Neural cell (in vitro differentiated cells): ENCODE results near the gene TMEM175. TPM values are rescaled to one million over a fixed set of nuclear protein-coding genes. Genes with fewer than 3 reads are reported as not detected.

Experiments used
- H2AFZ ChIP-seq: fragments of 200-600, 300-800 bp; sonication (generic), shearing (Covaris generic); 2 replicates; pipeline ENCODE4 v1.6.0; 2014; ENCODE audit warnings: low read depth, mild to moderate bottlenecking, antibody characterized with exemption, low read length, moderate library complexity
- H3F3A ChIP-seq: fragments of 200-600 bp; shearing (Covaris generic); 2 replicates; pipeline ENCODE4 v1.6.1; 2016; ENCODE audit warnings: mild to moderate bottlenecking, moderate library complexity, mixed read lengths, antibody characterized with exemption, low read length; ENCODE audit not compliant: insufficient read depth, poor library complexity, severe bottlenecking
- H3K27ac ChIP-seq: fragments of 200-600, 300-800 bp; sonication (generic), shearing (Covaris generic); 2 replicates; pipeline ENCODE4 v1.5.1; 2014; ENCODE audit warnings: mild to moderate bottlenecking, low read length, moderate library complexity
- H3K27me3 ChIP-seq: fragments of 300-800, 200-600 bp; sonication (generic), shearing (Covaris generic); 2 replicates; pipeline ENCODE4 v1.6.0; 2014; ENCODE audit warnings: mild to moderate bottlenecking, low read depth, low read length, moderate library complexity; ENCODE audit not compliant: insufficient read depth
- H3K36me3 ChIP-seq: fragments of 300-800, 200-600 bp; sonication (generic), shearing (Covaris generic); 2 replicates; pipeline ENCODE4 v1.5.1; 2014; ENCODE audit warnings: mild to moderate bottlenecking, antibody characterized with exemption, low read length, moderate library complexity; ENCODE audit not compliant: insufficient read depth
- H3K4me2 ChIP-seq: fragments of 300-800, 200-600 bp; sonication (generic), shearing (Covaris generic); 2 replicates; pipeline ENCODE4 v1.6.0; 2014; ENCODE audit warnings: mild to moderate bottlenecking, low read length
- H3K4me3 ChIP-seq: fragments of 300-800, 200-600 bp; sonication (generic), shearing (Covaris generic); 2 replicates; pipeline ENCODE4 v1.5.1; 2014; ENCODE audit warnings: mild to moderate bottlenecking, low read length, moderate library complexity
- H3K79me2 ChIP-seq: fragments of 200-600 bp; shearing (Covaris generic); replicated peaks from 2 replicates; pipeline ENCODE4 v1.6.0; 2014; ENCODE audit warnings: mild to moderate bottlenecking, low read length, moderate library complexity; ENCODE audit not compliant: insufficient read depth
- H3K9ac ChIP-seq: fragments of 300-800, 200-600 bp; sonication (generic), shearing (Covaris generic); 2 replicates; pipeline ENCODE4 v1.6.1; 2016; ENCODE audit warnings: mild to moderate bottlenecking, low read length, mixed read lengths
- H3K9me2 ChIP-seq: fragments of 200-600 bp; shearing (Covaris generic); 2 replicates; pipeline ENCODE4 v1.6.1; 2016; ENCODE audit warnings: mild to moderate bottlenecking, low read length, mixed read lengths; ENCODE audit not compliant: insufficient read depth
- H3K9me3 ChIP-seq: fragments of 200-600, 300-800 bp; sonication (generic), shearing (Covaris generic); 2 replicates; pipeline ENCODE4 v1.6.1; 2016; ENCODE audit warnings: mild to moderate bottlenecking, mixed run types, low read length, moderate library complexity, mixed read lengths
- H4K20me1 ChIP-seq: fragments of 200-600 bp; shearing (Covaris generic); 2 replicates; pipeline ENCODE4 v1.6.1; 2016; ENCODE audit warnings: mild to moderate bottlenecking, mixed run types; ENCODE audit not compliant: insufficient read depth
- EP300 ChIP-seq: fragments of 450-650 bp; conservative IDR thresholded peaks from 2 replicates; pipeline ENCODE4 v1.6.1; 2014; ENCODE audit warnings: antibody characterized with exemption, mild to moderate bottlenecking, moderate library complexity; ENCODE audit not compliant: poor library complexity, severe bottlenecking
- EZH2 ChIP-seq: fragments of 200-600, 300-800 bp; shearing (Covaris generic), sonication (generic); IDR thresholded peaks from 2 replicates; pipeline ENCODE4 v1.6.1; 2014; ENCODE audit warnings: antibody characterized with exemption, low read length, borderline replicate concordance, mild to moderate bottlenecking; ENCODE audit not compliant: insufficient read depth, poor library complexity, severe bottlenecking
- MXI1 ChIP-seq: fragments of 450-650 bp; conservative IDR thresholded peaks from 2 replicates; pipeline ENCODE4 v1.6.1; 2014; ENCODE audit warnings: antibody characterized with exemption, mild to moderate bottlenecking; ENCODE audit not compliant: poor library complexity, severe bottlenecking
- POLR2AphosphoS5 ChIP-seq: IDR thresholded peaks from 2 replicates; pipeline ENCODE4 v1.6.1; 2012
- RAD21 ChIP-seq: fragments of 450-650 bp; conservative IDR thresholded peaks from 2 replicates; pipeline ENCODE4 v1.6.1; 2014; ENCODE audit warnings: antibody characterized with exemption, mild to moderate bottlenecking, moderate library complexity
- SMC3 ChIP-seq: fragments of 450-650 bp; conservative IDR thresholded peaks from 2 replicates; pipeline ENCODE4 v1.6.1; 2014; ENCODE audit warnings: antibody characterized with exemption, mild to moderate bottlenecking, moderate library complexity; ENCODE audit not compliant: poor library complexity
- TAF1 ChIP-seq: IDR thresholded peaks from 2 replicates; pipeline ENCODE4 v1.6.1; 2012; ENCODE audit warnings: low read depth
- polyA plus RNA-seq: library from polyadenylated mRNA; depleted of rRNA; stranded (reverse); fragments of >200 nt; gene quantifications from 2 replicates; pipeline ENCODE4 v1.2.3, GENCODE V29; 2014
- TF ChIP-seq, protein P1 (sequence below): IDR thresholded peaks from 2 replicates; pipeline ENCODE4 v1.6.1; 2012; ENCODE audit warnings: borderline replicate concordance
- TF ChIP-seq, protein P2 (sequence below): fragments of 450-650 bp; IDR thresholded peaks from 2 replicates; pipeline ENCODE4 v1.5.1; 2014; ENCODE audit warnings: antibody characterized with exemption, mild to moderate bottlenecking, moderate library complexity; ENCODE audit not compliant: poor library complexity, severe bottlenecking

Gene TMEM175
- polyA plus RNA-seq, 1 donor from 2014 or later = 36.9 TPM

DNA sequence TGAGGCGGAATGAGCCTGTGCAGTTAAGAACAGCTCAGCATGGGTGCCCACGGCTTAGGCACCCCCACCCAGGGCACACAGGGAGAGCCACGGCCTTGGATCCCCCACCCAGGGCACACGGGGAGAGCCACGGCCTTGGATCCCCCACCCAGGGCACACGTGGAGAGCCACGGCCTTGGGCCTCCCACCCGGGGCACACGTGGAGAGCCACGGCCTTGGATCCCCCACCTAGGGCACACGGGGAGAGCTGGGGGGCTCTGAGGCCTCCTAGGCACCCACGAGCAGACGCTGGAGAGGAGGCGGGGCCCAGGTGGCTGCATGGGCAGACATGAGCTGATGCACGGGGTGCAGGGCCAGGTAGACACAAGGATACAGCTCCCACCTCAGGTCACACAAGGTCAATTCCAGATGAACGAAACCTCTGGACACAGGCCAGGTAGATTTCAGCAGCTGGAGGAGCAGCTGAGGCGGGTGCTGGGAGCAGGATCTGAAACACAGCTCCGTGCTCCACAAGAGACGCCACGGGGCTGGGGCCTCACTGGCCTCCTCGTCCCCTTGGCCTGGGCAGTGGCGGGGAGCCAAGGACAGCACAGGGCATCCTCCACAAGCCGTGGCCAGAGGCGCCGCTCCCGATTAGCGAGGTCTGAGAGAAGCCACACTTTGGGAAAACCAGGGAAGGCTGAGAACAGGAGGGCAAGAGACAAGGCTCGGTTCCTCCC, 30.9 kb upstream of the TMEM175 start:
- H3K9me2 ChIP-seq = no peaks in the 10 kb centered on the region
- H2AFZ ChIP-seq = no peak overlapping the region
- no peak overlapping the region for H3K4me3 ChIP-seq
- no peaks in the 10 kb centered on the region for H4K20me1 ChIP-seq
- no peak overlapping the region for H3K9ac ChIP-seq
- H3K9me3 ChIP-seq = no peaks in the 10 kb centered on the region
- no peaks in the 10 kb centered on the region for H3K27me3 ChIP-seq
- no peak overlapping the region for H3K27ac ChIP-seq
- H3K36me3 ChIP-seq = no peaks in the 10 kb centered on the region
- no peaks in the 10 kb centered on the region for H3F3A ChIP-seq
- H3K4me2 ChIP-seq = no peak overlapping the region
- TF ChIP-seq EZH2 = no peak
- no peaks in the 10 kb centered on the region for H3K79me2 ChIP-seq

DNA sequence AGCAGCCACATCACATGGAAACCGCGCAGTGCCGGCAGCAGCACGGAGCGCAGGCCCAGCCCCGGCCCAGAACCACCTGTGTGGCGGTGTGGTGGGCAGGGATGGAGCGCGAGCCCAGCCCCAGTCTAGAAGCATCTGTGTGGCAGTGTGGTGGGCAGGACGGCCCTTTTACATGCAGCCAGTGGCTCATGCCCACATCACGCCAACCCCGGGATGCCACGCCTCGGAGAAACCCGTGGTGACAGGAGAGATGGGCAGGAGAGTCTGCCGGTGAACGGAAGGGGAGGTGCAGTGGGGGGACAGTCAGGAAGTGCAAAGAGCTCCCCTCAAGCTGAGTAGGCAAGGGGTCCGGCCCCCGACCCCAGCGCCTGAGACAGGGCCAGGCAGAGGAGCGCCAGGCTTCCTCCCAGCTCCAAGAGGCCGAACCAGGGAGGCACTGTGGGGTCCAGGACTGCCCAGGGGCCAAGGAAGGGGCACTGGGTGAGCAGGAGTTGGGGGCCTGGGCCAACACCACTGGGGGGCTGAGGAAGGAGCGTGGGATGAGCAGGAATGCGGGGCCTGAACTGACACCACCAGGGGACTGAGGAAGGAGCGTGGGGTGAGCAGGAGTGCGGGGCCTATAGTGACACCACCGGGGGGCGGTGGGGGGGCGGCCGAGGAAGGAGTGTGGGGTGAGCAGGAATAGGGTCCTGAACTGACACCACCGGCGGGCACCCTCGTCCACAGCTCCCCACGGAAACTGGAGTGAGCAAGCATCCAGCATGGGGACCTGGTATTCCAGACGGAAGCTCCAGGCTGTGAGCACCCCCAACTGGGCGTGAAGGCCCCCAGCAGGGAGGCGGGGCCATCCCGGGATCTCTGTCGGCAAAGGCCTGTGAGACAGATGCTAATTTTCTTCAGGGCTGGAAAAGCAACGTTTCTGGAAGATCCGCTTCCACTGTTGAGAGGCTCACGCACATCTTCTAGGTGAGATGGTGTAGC, 28.9 kb upstream of the TMEM175 start:
- Histone ChIP-seq H3K9me2 (no peaks in the 10 kb centered on the region), H3K79me2 (no peaks in the 10 kb centered on the region), H4K20me1 (no peaks in the 10 kb centered on the region), H3K36me3 (no peaks in the 10 kb centered on the region), H3K4me3 (no peak overlapping the region), H3K9ac (no peak overlapping the region), H3K27ac (no peak overlapping the region), H3K27me3 (no peaks in the 10 kb centered on the region), H3K4me2 (no peak overlapping the region), H2AFZ (no peak overlapping the region), H3K9me3 (no peaks in the 10 kb centered on the region), H3F3A (no peaks in the 10 kb centered on the region)
- no peak for TF ChIP-seq EP300
- TF ChIP-seq POLR2AphosphoS5 = no peak
- TF ChIP-seq RAD21 = no peak
- TF ChIP-seq SMC3 = no peak
- TF ChIP-seq, protein P1, sequence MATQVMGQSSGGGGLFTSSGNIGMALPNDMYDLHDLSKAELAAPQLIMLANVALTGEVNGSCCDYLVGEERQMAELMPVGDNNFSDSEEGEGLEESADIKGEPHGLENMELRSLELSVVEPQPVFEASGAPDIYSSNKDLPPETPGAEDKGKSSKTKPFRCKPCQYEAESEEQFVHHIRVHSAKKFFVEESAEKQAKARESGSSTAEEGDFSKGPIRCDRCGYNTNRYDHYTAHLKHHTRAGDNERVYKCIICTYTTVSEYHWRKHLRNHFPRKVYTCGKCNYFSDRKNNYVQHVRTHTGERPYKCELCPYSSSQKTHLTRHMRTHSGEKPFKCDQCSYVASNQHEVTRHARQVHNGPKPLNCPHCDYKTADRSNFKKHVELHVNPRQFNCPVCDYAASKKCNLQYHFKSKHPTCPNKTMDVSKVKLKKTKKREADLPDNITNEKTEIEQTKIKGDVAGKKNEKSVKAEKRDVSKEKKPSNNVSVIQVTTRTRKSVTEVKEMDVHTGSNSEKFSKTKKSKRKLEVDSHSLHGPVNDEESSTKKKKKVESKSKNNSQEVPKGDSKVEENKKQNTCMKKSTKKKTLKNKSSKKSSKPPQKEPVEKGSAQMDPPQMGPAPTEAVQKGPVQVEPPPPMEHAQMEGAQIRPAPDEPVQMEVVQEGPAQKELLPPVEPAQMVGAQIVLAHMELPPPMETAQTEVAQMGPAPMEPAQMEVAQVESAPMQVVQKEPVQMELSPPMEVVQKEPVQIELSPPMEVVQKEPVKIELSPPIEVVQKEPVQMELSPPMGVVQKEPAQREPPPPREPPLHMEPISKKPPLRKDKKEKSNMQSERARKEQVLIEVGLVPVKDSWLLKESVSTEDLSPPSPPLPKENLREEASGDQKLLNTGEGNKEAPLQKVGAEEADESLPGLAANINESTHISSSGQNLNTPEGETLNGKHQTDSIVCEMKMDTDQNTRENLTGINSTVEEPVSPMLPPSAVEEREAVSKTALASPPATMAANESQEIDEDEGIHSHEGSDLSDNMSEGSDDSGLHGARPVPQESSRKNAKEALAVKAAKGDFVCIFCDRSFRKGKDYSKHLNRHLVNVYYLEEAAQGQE = no peak

DNA sequence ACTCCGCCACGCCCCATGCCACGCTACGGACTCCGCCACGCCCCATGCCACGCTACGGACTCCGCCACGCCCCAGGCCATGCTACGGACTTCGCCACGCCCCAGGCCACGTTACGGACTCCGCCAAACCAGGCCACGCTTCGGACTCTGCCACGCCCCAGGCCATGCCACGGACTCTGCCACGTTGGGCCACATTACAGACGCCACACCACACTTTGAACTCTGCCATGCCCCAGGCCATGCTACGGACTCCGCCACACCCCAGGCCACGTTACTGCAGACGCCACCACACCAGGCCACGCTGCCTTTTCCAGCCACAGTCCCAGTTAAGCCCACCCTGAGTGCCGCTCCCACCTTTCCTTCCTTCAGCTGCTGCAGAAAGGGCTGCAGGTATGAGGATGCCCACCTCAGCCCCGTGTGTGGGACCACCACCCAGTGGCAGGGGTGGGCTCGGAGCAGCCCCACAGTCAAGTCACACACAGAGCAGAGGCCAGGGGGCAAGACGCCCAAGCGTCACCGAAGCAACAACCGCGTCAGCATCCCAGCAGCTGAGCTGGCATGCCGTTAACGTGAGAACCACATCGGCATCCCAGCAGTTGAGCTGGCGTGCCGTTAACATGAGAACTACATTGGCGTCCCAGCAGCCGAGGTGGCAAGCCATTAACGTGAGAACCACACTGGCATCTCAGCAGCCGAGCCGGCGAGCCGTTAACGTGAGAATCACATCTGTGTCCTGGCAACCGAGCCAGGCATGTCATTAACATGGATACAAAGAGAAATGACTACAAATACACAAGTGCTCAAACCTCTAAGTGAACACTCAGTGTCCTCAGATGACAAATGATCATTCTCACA, 26.5 kb upstream of the TMEM175 start:
- H3K27ac ChIP-seq = no peak overlapping the region

More for the DNA sequence above, 26.5 kb upstream of the TMEM175 start:
- H3K4me3 ChIP-seq = no peak overlapping the region
- H3K4me2 ChIP-seq = no peak overlapping the region
- H3K9me2 ChIP-seq = no peaks in the 10 kb centered on the region
- H2AFZ ChIP-seq = no peak overlapping the region
- H3K9me3 ChIP-seq = no peaks in the 10 kb centered on the region
- H3K27me3 ChIP-seq = no peaks in the 10 kb centered on the region
- no peaks in the 10 kb centered on the region for H4K20me1 ChIP-seq
- H3K36me3 ChIP-seq = no peaks in the 10 kb centered on the region
- H3F3A ChIP-seq = no peaks in the 10 kb centered on the region
- TF ChIP-seq MXI1 (no peak), EP300 (no peak), SMC3 (no peak), POLR2AphosphoS5 (no peak), TAF1 (no peak), RAD21 (no peak), EZH2 (no peak)
- TF ChIP-seq, protein P2, sequence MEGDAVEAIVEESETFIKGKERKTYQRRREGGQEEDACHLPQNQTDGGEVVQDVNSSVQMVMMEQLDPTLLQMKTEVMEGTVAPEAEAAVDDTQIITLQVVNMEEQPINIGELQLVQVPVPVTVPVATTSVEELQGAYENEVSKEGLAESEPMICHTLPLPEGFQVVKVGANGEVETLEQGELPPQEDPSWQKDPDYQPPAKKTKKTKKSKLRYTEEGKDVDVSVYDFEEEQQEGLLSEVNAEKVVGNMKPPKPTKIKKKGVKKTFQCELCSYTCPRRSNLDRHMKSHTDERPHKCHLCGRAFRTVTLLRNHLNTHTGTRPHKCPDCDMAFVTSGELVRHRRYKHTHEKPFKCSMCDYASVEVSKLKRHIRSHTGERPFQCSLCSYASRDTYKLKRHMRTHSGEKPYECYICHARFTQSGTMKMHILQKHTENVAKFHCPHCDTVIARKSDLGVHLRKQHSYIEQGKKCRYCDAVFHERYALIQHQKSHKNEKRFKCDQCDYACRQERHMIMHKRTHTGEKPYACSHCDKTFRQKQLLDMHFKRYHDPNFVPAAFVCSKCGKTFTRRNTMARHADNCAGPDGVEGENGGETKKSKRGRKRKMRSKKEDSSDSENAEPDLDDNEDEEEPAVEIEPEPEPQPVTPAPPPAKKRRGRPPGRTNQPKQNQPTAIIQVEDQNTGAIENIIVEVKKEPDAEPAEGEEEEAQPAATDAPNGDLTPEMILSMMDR = no peak
- TF ChIP-seq, protein P1 = no peak
- no peaks in the 10 kb centered on the region for H3K79me2 ChIP-seq
- H3K9ac ChIP-seq = no peak overlapping the region
